IMR-90 (cell line): ENCODE results near the gene ZMIZ1.

ENCODE experiments used
- BHLHE40 ChIP-seq: fragments of 150-350 bp; IDR thresholded peaks from 2 replicates; pipeline ENCODE4 v1.6.1; 2016; ENCODE audit warnings: mild to moderate bottlenecking, low read depth, low read length
- POLR2A ChIP-seq: IDR thresholded peaks from 2 replicates; pipeline ENCODE4 v1.6.1; 2012; ENCODE audit warnings: mild to moderate bottlenecking, low read depth, low read length
- RFX5 ChIP-seq: IDR thresholded peaks from 2 replicates; pipeline ENCODE4 v1.8.0; 2012; ENCODE audit warnings: low read depth, mild to moderate bottlenecking, low read length, moderate library complexity
- TF ChIP-seq, protein P1 (sequence below): conservative IDR thresholded peaks from 2 replicates; pipeline ENCODE4 v1.5.1; 2012; ENCODE audit warnings: mild to moderate bottlenecking, low read depth, low read length, improper control_type of control experiment

DNA sequence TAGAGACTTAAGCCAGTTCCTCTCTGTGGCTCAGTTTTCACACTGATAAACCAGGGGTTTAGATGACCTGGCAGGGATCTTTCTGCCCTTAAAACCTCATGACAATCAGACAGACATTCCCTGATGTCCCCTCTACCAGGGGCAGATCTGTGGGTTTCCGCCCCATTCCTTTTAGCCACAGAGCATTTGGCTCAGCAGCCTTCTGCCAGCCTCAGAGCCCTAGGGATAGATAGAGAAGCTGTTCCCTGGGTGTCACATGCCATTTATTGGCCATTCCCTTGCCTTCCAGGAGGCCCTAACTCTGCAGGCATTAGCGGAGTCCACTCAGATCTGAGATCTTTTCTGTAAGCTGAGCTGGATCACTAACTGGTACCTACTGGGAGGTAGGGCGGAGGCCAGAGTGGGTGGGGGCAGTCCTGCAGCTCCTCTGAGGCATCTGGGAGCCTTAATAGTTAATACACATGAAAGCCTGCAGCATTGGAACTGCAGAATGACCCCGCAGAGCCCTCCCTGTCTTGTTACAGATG, 101.5 kb downstream of the ZMIZ1 start:
- TF ChIP-seq POLR2A (no peak), RFX5 (no peak), BHLHE40 (no peak)
- TF ChIP-seq, protein P1, sequence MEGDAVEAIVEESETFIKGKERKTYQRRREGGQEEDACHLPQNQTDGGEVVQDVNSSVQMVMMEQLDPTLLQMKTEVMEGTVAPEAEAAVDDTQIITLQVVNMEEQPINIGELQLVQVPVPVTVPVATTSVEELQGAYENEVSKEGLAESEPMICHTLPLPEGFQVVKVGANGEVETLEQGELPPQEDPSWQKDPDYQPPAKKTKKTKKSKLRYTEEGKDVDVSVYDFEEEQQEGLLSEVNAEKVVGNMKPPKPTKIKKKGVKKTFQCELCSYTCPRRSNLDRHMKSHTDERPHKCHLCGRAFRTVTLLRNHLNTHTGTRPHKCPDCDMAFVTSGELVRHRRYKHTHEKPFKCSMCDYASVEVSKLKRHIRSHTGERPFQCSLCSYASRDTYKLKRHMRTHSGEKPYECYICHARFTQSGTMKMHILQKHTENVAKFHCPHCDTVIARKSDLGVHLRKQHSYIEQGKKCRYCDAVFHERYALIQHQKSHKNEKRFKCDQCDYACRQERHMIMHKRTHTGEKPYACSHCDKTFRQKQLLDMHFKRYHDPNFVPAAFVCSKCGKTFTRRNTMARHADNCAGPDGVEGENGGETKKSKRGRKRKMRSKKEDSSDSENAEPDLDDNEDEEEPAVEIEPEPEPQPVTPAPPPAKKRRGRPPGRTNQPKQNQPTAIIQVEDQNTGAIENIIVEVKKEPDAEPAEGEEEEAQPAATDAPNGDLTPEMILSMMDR: no peak
